GM23338 (cell line): ENCODE data around the gene CHORDC1. TPM values are rescaled to one million over a fixed set of nuclear protein-coding genes. Genes with fewer than 3 reads are reported as not detected.
A peak's percentile ranks its signal among the peaks of the same experiment; 100 is the strongest.

ENCODE experiments used
- ATAC-seq: fragments of 200-7000 bp; cut with Tn5 transposase; 3 replicates; pipeline ENCODE4 v1.9.1; 2020
- DNase-seq: peaks from one replicate; pipeline ENCODE4 v3.0.0-alpha.2; 2015; ENCODE audit warnings: low spot score
- H2AFZ ChIP-seq: fragments of 200-600 bp; sonication (generic); 2 replicates; pipeline ENCODE4 v1.8.0; 2016; ENCODE audit warnings: antibody characterized with exemption, mild to moderate bottlenecking, moderate library complexity
- H3F3A ChIP-seq: fragments of 200-600 bp; sonication (generic); replicated peaks from 2 replicates; pipeline ENCODE4 v1.8.0; 2017; ENCODE audit warnings: antibody characterized with exemption, mixed run types, low read depth
- H3K27ac ChIP-seq: fragments of 200-600 bp; sonication (generic); 2 replicates; pipeline ENCODE4 v1.6.1; 2016; ENCODE audit warnings: low read depth
- H3K27me3 ChIP-seq: fragments of 200-600 bp; sonication (generic); 2 replicates; pipeline ENCODE4 v1.8.0; 2016; ENCODE audit warnings: mild to moderate bottlenecking, mixed run types, moderate library complexity; ENCODE audit not compliant: insufficient read depth
- H3K36me3 ChIP-seq: fragments of 200-600 bp; sonication (generic); 2 replicates; pipeline ENCODE4 v1.8.0; 2016; ENCODE audit warnings: mild to moderate bottlenecking; ENCODE audit not compliant: insufficient read depth
- H3K4me1 ChIP-seq: fragments of 200-600 bp; sonication (generic); 2 replicates; pipeline ENCODE4 v1.8.0; 2016; ENCODE audit warnings: mild to moderate bottlenecking, moderate library complexity; ENCODE audit not compliant: insufficient read depth
- H3K4me2 ChIP-seq: fragments of 200-600 bp; sonication (generic); 2 replicates; pipeline ENCODE4 v1.7.1; 2017; ENCODE audit warnings: mixed run types
- H3K4me3 ChIP-seq: fragments of 200-600 bp; sonication (generic); 2 replicates; pipeline ENCODE4 v1.6.1; 2016; ENCODE audit warnings: mixed run types
- H3K79me2 ChIP-seq: fragments of 200-600 bp; sonication (generic); replicated peaks from 2 replicates; pipeline ENCODE4 v1.8.0; 2017; ENCODE audit warnings: mild to moderate bottlenecking; ENCODE audit not compliant: insufficient read depth
- H3K9me2 ChIP-seq: fragments of 200-600 bp; sonication (generic); 2 replicates; pipeline ENCODE4 v1.8.0; 2017; ENCODE audit not compliant: insufficient read depth
- H4K20me1 ChIP-seq: fragments of 200-600 bp; sonication (generic); replicated peaks from 2 replicates; pipeline ENCODE4 v1.8.0; 2017; ENCODE audit warnings: mild to moderate bottlenecking; ENCODE audit not compliant: insufficient read depth
- H3K27ac Mint-ChIP-seq: 2 replicates; pipeline ENCODE4 v1.8.0; 2020; ENCODE audit warnings: inconsistent platforms, mild to moderate bottlenecking, moderate library complexity, mixed read lengths
- H3K27me3 Mint-ChIP-seq: 3 replicates; pipeline ENCODE4 v1.8.0; 2022; ENCODE audit warnings: low read depth, mild to moderate bottlenecking, moderate library complexity, mixed read lengths, inconsistent platforms; ENCODE audit not compliant: insufficient read depth, poor library complexity
- H3K36me3 Mint-ChIP-seq: 3 replicates; pipeline ENCODE4 v1.8.0; 2021; ENCODE audit warnings: low read depth, mild to moderate bottlenecking, inconsistent platforms, moderate library complexity, mixed read lengths
- H3K4me1 Mint-ChIP-seq: 3 replicates; pipeline ENCODE4 v1.8.0; 2020; ENCODE audit warnings: mild to moderate bottlenecking, inconsistent platforms, mixed read lengths
- H3K4me3 Mint-ChIP-seq: 3 replicates; pipeline ENCODE4 v1.8.0; 2021; ENCODE audit warnings: moderate library complexity, mild to moderate bottlenecking, inconsistent platforms, mixed read lengths
- H3K9me3 Mint-ChIP-seq: 3 replicates; pipeline ENCODE4 v1.8.0; 2020; ENCODE audit warnings: moderate library complexity, mild to moderate bottlenecking, inconsistent platforms, mixed read lengths
- CREB1 ChIP-seq: fragments of 250-450 bp; sonication (Bioruptor Pico); IDR thresholded peaks from 2 replicates; pipeline ENCODE4 v1.5.0; 2020; ENCODE audit warnings: low read depth, mild to moderate bottlenecking, moderate library complexity
- EZH2 ChIP-seq: fragments of 200-600 bp; sonication (generic); IDR thresholded peaks from one replicate; pipeline ENCODE4 v1.8.0; 2017; ENCODE audit warnings: antibody characterized with exemption, mild to moderate bottlenecking, low read depth; ENCODE audit not compliant: unreplicated experiment
- EZH2phosphoT487 ChIP-seq: fragments of 200-600 bp; sonication (generic); IDR thresholded peaks from one replicate; pipeline ENCODE4 v1.8.1; 2018; ENCODE audit warnings: antibody characterized with exemption; ENCODE audit not compliant: unreplicated experiment
- JUNB ChIP-seq: IDR thresholded peaks from one replicate; pipeline ENCODE4 v1.6.1; 2016; ENCODE audit warnings: antibody characterized with exemption; ENCODE audit not compliant: unreplicated experiment
- NANOG ChIP-seq: IDR thresholded peaks from 2 replicates; pipeline ENCODE4 v1.6.1; 2016; ENCODE audit warnings: antibody characterized with exemption, borderline replicate concordance
- ZNF462 ChIP-seq: fragments of 250-450 bp; sonication (Bioruptor Pico); IDR thresholded peaks from 2 replicates; pipeline ENCODE4 v1.5.0; 2020; ENCODE audit warnings: mild to moderate bottlenecking, moderate library complexity
- polyA plus RNA-seq: library from polyadenylated mRNA; unstranded; fragments of >200 nt; fragmentation: Nextera tagmentation; extraction: Ambion mirVana; gene quantifications from 2 replicates; pipeline ENCODE4 v1.2.1, GENCODE V29; 2016
- total RNA-seq: library from RNA; depleted of rRNA; stranded (reverse); fragments of >200 nt; shearing (Covaris generic); gene quantifications from 2 replicates; pipeline ENCODE4 v1.2.3, GENCODE V29; 2014

CHORDC1 gene
- total and polyA plus RNA-seq, 2 experiments from 2014 or later, result 109 to 192 TPM

GRCh38 chr11:90221803-90222458 lies 918 bp downstream of the CHORDC1 start (continued):
- no peak for TF ChIP-seq ZNF462
- TF ChIP-seq EZH2, result no peak
- no peak for TF ChIP-seq CREB1 (CRISPR knock-in tag)
- TF ChIP-seq EZH2phosphoT487, result no peak

- Histone ChIP-seq H2AFZ (no peak overlapping the region), H3K79me2 (peaks cover 75% of the 10 kb centered on the region), H3K4me2 (peak overlapping the region; percentile 94), H3K36me3 (no peaks in the 10 kb centered on the region), H3K27ac (no peak overlapping the region), H3K4me1 (peaks cover 50% of the 10 kb centered on the region), H3F3A (no peaks in the 10 kb centered on the region), H3K4me3 (peak overlapping the region; percentile 90), H3K9me2 (no peaks in the 10 kb centered on the region), H4K20me1 (peaks cover 36% of the 10 kb centered on the region), H3K27me3 (no peaks in the 10 kb centered on the region)
- Mint-ChIP-seq H3K36me3 (peaks cover 25% of the 10 kb centered on the region), H3K4me1 (peaks cover 46% of the 10 kb centered on the region), H3K27ac (no peak overlapping the region), H3K4me3 (peak overlapping the region; percentile 16; the same call in 2 of the 3 replicates), H3K27me3 (peaks cover 4% of the 10 kb centered on the region), H3K9me3 (0 out of 3 replicates have a peak, but pooled peaks cover 5% of the 10 kb centered on the region)
- ATAC-seq, result no peak
- DNase-seq, result no peak
- TF ChIP-seq ZNF462 (no peak), CREB1 (CRISPR knock-in tag) (no peak), JUNB (no peak), EZH2phosphoT487 (no peak), EZH2 (no peak), NANOG (no peak)
These were observed 2.5 kb downstream of the CHORDC1 start for GRCh38 chr11:90220391-90220790.
